NCI-H1694 treated with DMSO at 0.1 percent for 48 hours (cell line): ENCODE measurements around the gene ARPP21.

Experiments
- DNase-seq: peaks from one replicate; lab custom pipeline; 2025; lab: John Stamatoyannopoulos, UW

ARPP21 gene

GRCh38 chr3:35675621-35676020, 36.3 kb downstream of the ARPP21 start:
- no peak for DNase-seq

- peak; percentile 64 for DNase-seq
Measured at GRCh38 chr3:35677797-35678196, 38.5 kb downstream of the ARPP21 start.

- DNase-seq: peak; percentile 46
Measured at GRCh38 chr3:35678643-35679161, 39.4 kb downstream of the ARPP21 start.

- DNase-seq: peak; percentile 2
Measured at GRCh38 chr3:35679409-35680080, 40.2 kb downstream of the ARPP21 start.

- DNase-seq: no peak
Measured at GRCh38 chr3:35680866-35681650, 41.7 kb downstream of the ARPP21 start.

GRCh38 chr3:35685153-35685552, 45.8 kb downstream of the ARPP21 start:
- DNase-seq: no peak

- DNase-seq: no peak
Measured at GRCh38 chr3:35688826-35689225, 49.5 kb downstream of the ARPP21 start.

- no peak for DNase-seq
Measured at GRCh38 chr3:35690271-35690670, 50.9 kb downstream of the ARPP21 start.

- no peak for DNase-seq
Measured at GRCh38 chr3:35705904-35706303, 66.6 kb downstream of the ARPP21 start.

GRCh38 chr3:35707904-35708303, 68.6 kb downstream of the ARPP21 start:
- DNase-seq: no peak

- no peak for DNase-seq
Measured at GRCh38 chr3:35708394-35709271, 69.3 kb downstream of the ARPP21 start.

- no peak for DNase-seq
Measured at GRCh38 chr3:35709691-35710090, 70.4 kb downstream of the ARPP21 start.

- DNase-seq: no peak
Measured at GRCh38 chr3:35710554-35710953, 71.2 kb downstream of the ARPP21 start.

GRCh38 chr3:35718921-35719320, 79.6 kb downstream of the ARPP21 start:
- no peak for DNase-seq

GRCh38 chr3:35721628-35722027, 82.3 kb downstream of the ARPP21 start:
- no peak for DNase-seq

- DNase-seq: no peak
Measured at GRCh38 chr3:35722902-35723301, 83.6 kb downstream of the ARPP21 start.

- no peak for DNase-seq
Measured at GRCh38 chr3:35723480-35724097, 84.3 kb downstream of the ARPP21 start.

GRCh38 chr3:35724106-35724505, 84.8 kb downstream of the ARPP21 start:
- DNase-seq: no peak

- DNase-seq: no peak
Measured at GRCh38 chr3:35727179-35727578, 87.9 kb downstream of the ARPP21 start.

- DNase-seq: no peak
Measured at GRCh38 chr3:35733341-35733740, 94.0 kb downstream of the ARPP21 start.

- DNase-seq: no peak
Measured at GRCh38 chr3:35733864-35734263, 94.5 kb downstream of the ARPP21 start.

- DNase-seq: no peak
Measured at GRCh38 chr3:35737080-35737479, 97.8 kb downstream of the ARPP21 start.
